HepG2 (cell line): ENCODE measurements around the gene CSNK1D. TPM values are rescaled to one million over a fixed set of nuclear protein-coding genes. Genes with fewer than 3 reads are reported as not detected.

Source experiments
- BATF2 ChIP-seq: sonication (generic); formaldehyde crosslinking; IDR thresholded peaks from 2 replicates; pipeline ENCODE4 v1.8.0; 2022; ENCODE audit warnings: mild to moderate bottlenecking, missing genetic modification reagents, moderate library complexity
- CBX5 ChIP-seq: sonication (generic); formaldehyde crosslinking; IDR thresholded peaks from 2 replicates; pipeline ENCODE4 v1.4.0; 2020; ENCODE audit warnings: missing genetic modification reagents, borderline replicate concordance
- CEBPB ChIP-seq: IDR thresholded peaks from 2 replicates; pipeline ENCODE4 v1.6.1; 2011; ENCODE audit warnings: low read depth, low read length, improper control_type of control experiment, borderline replicate concordance
- ETV6 ChIP-seq: sonication (generic); formaldehyde crosslinking; conservative IDR thresholded peaks from 2 replicates; pipeline ENCODE4 v1.4.0; 2020; ENCODE audit warnings: missing genetic modification reagents
- FOXO4 ChIP-seq: sonication (generic); formaldehyde crosslinking; conservative IDR thresholded peaks from 2 replicates; pipeline ENCODE4 v1.8.1; 2023; ENCODE audit warnings: missing genetic modification reagents
- GRHL1 ChIP-seq: sonication (generic); formaldehyde crosslinking; conservative IDR thresholded peaks from 2 replicates; pipeline ENCODE4 v1.8.0; 2022; ENCODE audit warnings: missing genetic modification reagents
- GTF2F1 ChIP-seq: fragments of 150-350 bp; IDR thresholded peaks from 2 replicates; pipeline ENCODE4 v1.6.1; 2014; ENCODE audit warnings: low read length
- HNF4G ChIP-seq, 2 experiments: sonication (generic) in 1 of 2; formaldehyde crosslinking in 1 of 2; IDR thresholded peaks; 2 replicates each; pipeline versions ENCODE4 v1.4.0 to v1.6.1; 2011 to 2020; ENCODE audit warnings: borderline replicate concordance in 2 of 2, low read depth in 2 of 2, mild to moderate bottlenecking in 2 of 2, low read length in 1 of 2, missing genetic modification reagents in 1 of 2, moderate library complexity in 1 of 2
- MYNN ChIP-seq: sonication (generic); formaldehyde crosslinking; IDR thresholded peaks from 2 replicates; pipeline ENCODE4 v1.4.0; 2020; ENCODE audit warnings: mild to moderate bottlenecking, low read depth, missing genetic modification reagents
- NFE2L2 ChIP-seq: fragments of 150-350 bp; IDR thresholded peaks from 2 replicates; pipeline ENCODE4 v1.6.1; 2014; ENCODE audit warnings: low read length
- NR2F1 ChIP-seq, 2 experiments: fragments of 450-650 bp in 1 of 2; formaldehyde crosslinking in 1 of 2; IDR thresholded peaks; 2 replicates each; pipeline versions ENCODE4 v1.5.0 to v1.6.1; 2016 to 2020; ENCODE audit warnings: mild to moderate bottlenecking in 1 of 2, missing compliant biosample characterization in 1 of 2, missing genetic modification reagents in 1 of 2, moderate library complexity in 1 of 2
- TBX2 ChIP-seq: sonication (generic); formaldehyde crosslinking; IDR thresholded peaks from 2 replicates; pipeline ENCODE4 v1.5.0; 2020; ENCODE audit warnings: missing genetic modification reagents, mild to moderate bottlenecking, borderline replicate concordance
- TFDP2 ChIP-seq: sonication (generic); formaldehyde crosslinking; IDR thresholded peaks from 2 replicates; pipeline ENCODE4 v1.4.0; 2020; ENCODE audit warnings: missing genetic modification reagents
- USF2 ChIP-seq, 2 experiments: sonication (generic) in 1 of 2; formaldehyde crosslinking in 1 of 2; IDR thresholded peaks; 2 replicates each; pipeline versions ENCODE4 v1.5.1 to v1.6.1; 2011 to 2020; ENCODE audit warnings: borderline replicate concordance in 1 of 2, low read depth in 1 of 2, low read length in 1 of 2, mild to moderate bottlenecking in 1 of 2, missing genetic modification reagents in 1 of 2, moderate library complexity in 1 of 2
- ZBTB42 ChIP-seq: sonication (generic); formaldehyde crosslinking; IDR thresholded peaks from 2 replicates; pipeline ENCODE4 v1.5.0; 2020; ENCODE audit warnings: mild to moderate bottlenecking, missing genetic modification reagents
- ZNF10 ChIP-seq: sonication (generic); formaldehyde crosslinking; IDR thresholded peaks from 2 replicates; pipeline ENCODE4 v1.4.0; 2020; ENCODE audit warnings: mild to moderate bottlenecking, low read depth, missing genetic modification reagents, borderline replicate concordance
- ZNF230 ChIP-seq: sonication (generic); formaldehyde crosslinking; IDR thresholded peaks from 2 replicates; pipeline ENCODE4 v1.4.0; 2020; ENCODE audit warnings: mild to moderate bottlenecking, missing genetic modification reagents
- ZNF773 ChIP-seq: sonication (generic); formaldehyde crosslinking; IDR thresholded peaks from 2 replicates; pipeline ENCODE4 v1.4.0; 2020; ENCODE audit warnings: missing genetic modification reagents, borderline replicate concordance
- ZNF780A ChIP-seq: sonication (generic); formaldehyde crosslinking; IDR thresholded peaks from 2 replicates; pipeline ENCODE4 v1.8.0; 2022; ENCODE audit warnings: mild to moderate bottlenecking, missing genetic modification reagents, moderate library complexity
- ZSCAN22 ChIP-seq: sonication (generic); formaldehyde crosslinking; IDR thresholded peaks from 2 replicates; pipeline ENCODE4 v1.4.0; 2020; ENCODE audit warnings: mild to moderate bottlenecking, missing genetic modification reagents
- ZSCAN9 ChIP-seq: IDR thresholded peaks from 2 replicates; pipeline ENCODE4 v1.6.1; 2016; ENCODE audit warnings: borderline replicate concordance
- polyA plus RNA-seq, 8 experiments: library from polyadenylated mRNA; depleted of rRNA in 3 of 8; stranded (reverse) in 7 of 8; unstranded in 1 of 8; fragments of >200 nt; fragmentation: Illumina TruSeq in 4 of 8; extraction: Trizol in 4 of 8; gene quantifications; 2 replicates each; pipeline versions ENCODE4 v1.2.1 to v1.2.3, GENCODE V29; 2011 to 2016; ENCODE audit warnings: low read depth in 4 of 8, missing spikeins in 1 of 8, mixed read lengths in 1 of 8; ENCODE audit not compliant: insufficient read depth in 1 of 8
- total RNA-seq, 5 experiments: library from RNA; depleted of rRNA; stranded (reverse); fragments of >200 nt; fragmentation: Illumina TruSeq; extraction: Trizol; gene quantifications; 2 replicates each; pipeline ENCODE4 v1.2.3, GENCODE V29; 2016; ENCODE audit warnings: low read depth in 1 of 5

Gene CSNK1D
- total and polyA plus RNA-seq, 2 of the 13 experiments (the other 11 are each of a cell fraction or from before 2014, with no cell fraction given) = 31.5 to 128 TPM

- TF ChIP-seq ZNF10 (no peak), GRHL1 (no peak), FOXO4 (CRISPR knock-in tag) (0 out of 2 replicates have a peak, but pooled peaks have one; percentile 92), NFE2L2 (peak; percentile 90), MYNN (no peak; the same call in 1 of the 2 replicates), USF2 (IDR thresholded peaks at IDR 0.05; ENCODE audit: low read depth, low read length) (no peak), USF2 (CRISPR knock-in tag; IDR thresholded peaks at IDR 0.05; ENCODE audit: borderline replicate concordance) (no peak), BATF2 (peak; percentile 83; the same call in 1 of the 2 replicates), TFDP2 (CRISPR knock-in tag) (peak; percentile 55), ZBTB42 (no peak; the same call in 1 of the 2 replicates), HNF4G (IDR thresholded peaks at IDR 0.05; ENCODE audit: borderline replicate concordance, low read depth, low read length) (peak; percentile 31; the same call in 1 of the 2 replicates), HNF4G (CRISPR knock-in tag; IDR thresholded peaks at IDR 0.05; ENCODE audit: borderline replicate concordance, low read depth) (no peak), ZNF780A (CRISPR knock-in tag) (no peak; the same call in 1 of the 2 replicates), ZSCAN22 (CRISPR knock-in tag) (no peak), ZSCAN9 (CRISPR knock-in tag) (peak; percentile 72; the same call in 1 of the 2 replicates), TBX2 (CRISPR knock-in tag) (peak; percentile 86), CBX5 (CRISPR knock-in tag) (peak; percentile 93; the same call in 1 of the 2 replicates), GTF2F1 (no peak), ETV6 (no peak), NR2F1 (CRISPR knock-in tag; IDR thresholded peaks at IDR 0.05) (peak; percentile 65 to 78; a peak in 3 of 4 replicates), CEBPB (peak; percentile 72), ZNF773 (CRISPR knock-in tag) (no peak; the same call in 1 of the 2 replicates), ZNF230 (no peak; the same call in 1 of the 2 replicates)
Observed at GRCh38 chr17:82217530-82218204, 55.8 kb downstream of the CSNK1D start (continued).
